Duodenal mucosa (tissue), 2 donors: ENCODE data around the gene PACSIN2.

Experiments
- H3K27ac ChIP-seq: one replicate; pipeline ENCODE4 v1.7.0; 2013; ENCODE audit warnings: low read depth, low read length
- H3K27me3 ChIP-seq, 2 donors: one replicate each; pipeline ENCODE4 v1.7.0; 2013; ENCODE audit warnings: low read length in 2 of 2, control low read depth in 1 of 2; ENCODE audit not compliant: insufficient read depth in 2 of 2, control insufficient read depth in 1 of 2
- H3K36me3 ChIP-seq, 2 donors: one replicate each; pipeline ENCODE4 v1.7.0; 2013; ENCODE audit warnings: low read length in 2 of 2, control low read depth in 1 of 2; ENCODE audit not compliant: insufficient read depth in 2 of 2, control insufficient read depth in 1 of 2
- H3K4me1 ChIP-seq, 2 donors: one replicate each; pipeline ENCODE4 v1.7.0; 2013; ENCODE audit warnings: low read length in 2 of 2, control low read depth in 1 of 2; ENCODE audit not compliant: insufficient read depth in 2 of 2, control insufficient read depth in 1 of 2
- H3K4me3 ChIP-seq, 2 donors: one replicate each; pipeline ENCODE4 v1.7.0; 2013; ENCODE audit warnings: low read length in 2 of 2, low read depth in 1 of 2
- H3K9ac ChIP-seq, 2 donors: one replicate each; pipeline ENCODE4 v1.7.0; 2013; ENCODE audit warnings: low read length in 2 of 2, low read depth in 1 of 2
- H3K9me3 ChIP-seq, 2 donors: one replicate each; pipeline ENCODE4 v1.7.0; 2013; ENCODE audit warnings: low read length in 2 of 2, control low read depth in 1 of 2; ENCODE audit not compliant: control insufficient read depth in 1 of 2

The PACSIN2 gene

GRCh38 chr22:42889304-42889703 is 125.6 kb downstream of the PACSIN2 start:
- no peak overlapping the region for H3K4me3 ChIP-seq
- peaks cover 32 to 42% of the 10 kb centered on the region in 2 donors for H3K4me1 ChIP-seq
- no peak overlapping the region for H3K9ac ChIP-seq
- no peak overlapping the region for H3K27ac ChIP-seq
- no peaks in the 10 kb centered on the region for H3K9me3 ChIP-seq
- H3K36me3 ChIP-seq = peaks cover 11 to 62% of the 10 kb centered on the region in 2 donors
- no peaks in the 10 kb centered on the region for H3K27me3 ChIP-seq

GRCh38 chr22:42887523-42888507 is 127.1 kb downstream of the PACSIN2 start:
- Histone ChIP-seq H3K27ac (no peak overlapping the region), H3K9ac (peak overlapping the region in 1 of 2 donors; percentile 25)

GRCh38 chr22:42887120-42887519 is 127.8 kb downstream of the PACSIN2 start:
- Histone ChIP-seq H3K27ac (no peak overlapping the region), H3K27me3 (no peaks in the 10 kb centered on the region), H3K36me3 (peaks cover 16 to 69% of the 10 kb centered on the region in 2 donors), H3K9me3 (no peaks in the 10 kb centered on the region), H3K9ac (peak overlapping the region in 1 of 2 donors; percentile 25), H3K4me1 (peaks cover 24 to 30% of the 10 kb centered on the region in 2 donors), H3K4me3 (no peak overlapping the region)

More at GRCh38 chr22:42887523-42888507, 127.1 kb downstream of the PACSIN2 start:
- no peaks in the 10 kb centered on the region for H3K27me3 ChIP-seq
- peaks cover 16 to 68% of the 10 kb centered on the region in 2 donors for H3K36me3 ChIP-seq
- H3K4me3 ChIP-seq = no peak overlapping the region
- H3K4me1 ChIP-seq = peaks cover 30 to 32% of the 10 kb centered on the region in 2 donors
- no peaks in the 10 kb centered on the region for H3K9me3 ChIP-seq

GRCh38 chr22:42885446-42885845 is 129.5 kb downstream of the PACSIN2 start:
- H3K4me3 ChIP-seq = no peak overlapping the region
- no peaks in the 10 kb centered on the region for H3K27me3 ChIP-seq
- no peak overlapping the region for H3K27ac ChIP-seq
- peaks cover 27 to 78% of the 10 kb centered on the region in 2 donors for H3K36me3 ChIP-seq
- H3K4me1 ChIP-seq = peaks cover 19 to 29% of the 10 kb centered on the region in 2 donors
- H3K9me3 ChIP-seq = no peaks in the 10 kb centered on the region
- H3K9ac ChIP-seq = no peak overlapping the region

GRCh38 chr22:42884616-42885375 is 130.2 kb downstream of the PACSIN2 start:
- H3K9ac ChIP-seq = no peak overlapping the region
- no peaks in the 10 kb centered on the region for H3K27me3 ChIP-seq
- H3K36me3 ChIP-seq = peaks cover 33 to 82% of the 10 kb centered on the region in 2 donors
- no peak overlapping the region for H3K27ac ChIP-seq
- peaks cover 19 to 29% of the 10 kb centered on the region in 2 donors for H3K4me1 ChIP-seq
- no peak overlapping the region for H3K4me3 ChIP-seq
- H3K9me3 ChIP-seq = no peaks in the 10 kb centered on the region

GRCh38 chr22:42883970-42884369 is 131.0 kb downstream of the PACSIN2 start:
- Histone ChIP-seq H3K27ac (no peak overlapping the region), H3K4me3 (no peak overlapping the region), H3K36me3 (peaks cover 40 to 89% of the 10 kb centered on the region in 2 donors), H3K9me3 (no peaks in the 10 kb centered on the region), H3K4me1 (peaks cover 19 to 28% of the 10 kb centered on the region in 2 donors), H3K27me3 (no peaks in the 10 kb centered on the region), H3K9ac (no peak overlapping the region)

- Histone ChIP-seq H3K27ac (no peak overlapping the region), H3K9ac (no peak overlapping the region), H3K27me3 (no peaks in the 10 kb centered on the region), H3K4me3 (no peak overlapping the region), H3K9me3 (no peaks in the 10 kb centered on the region), H3K36me3 (peaks cover 38 to 89% of the 10 kb centered on the region in 2 donors), H3K4me1 (peaks cover 12 to 20% of the 10 kb centered on the region in 2 donors)
These were observed 131.8 kb downstream of the PACSIN2 start for GRCh38 chr22:42883121-42883520.

GRCh38 chr22:42881982-42882656 is 132.8 kb downstream of the PACSIN2 start:
- peaks cover 40 to 94% of the 10 kb centered on the region in 2 donors for H3K36me3 ChIP-seq
- H3K9ac ChIP-seq = no peak overlapping the region
- no peaks in the 10 kb centered on the region for H3K27me3 ChIP-seq
- H3K4me3 ChIP-seq = no peak overlapping the region
- peaks cover 2 to 10% of the 10 kb centered on the region in 2 donors for H3K4me1 ChIP-seq
- H3K9me3 ChIP-seq = no peaks in the 10 kb centered on the region
- H3K27ac ChIP-seq = no peak overlapping the region

- Histone ChIP-seq H3K4me3 (no peak overlapping the region), H3K27ac (no peak overlapping the region), H3K27me3 (no peaks in the 10 kb centered on the region), H3K4me1 (peaks cover 0 to 9% of the 10 kb centered on the region in 2 donors), H3K9ac (no peak overlapping the region), H3K36me3 (peaks cover 40 to 98% of the 10 kb centered on the region in 2 donors), H3K9me3 (no peaks in the 10 kb centered on the region)
These were observed 133.7 kb downstream of the PACSIN2 start for GRCh38 chr22:42881298-42881697.
